HepG2 (cell line): Measurements from ENCODE around the gene MAP9. TPM values are rescaled to one million over a fixed set of nuclear protein-coding genes. Genes with fewer than 3 reads are reported as not detected.

Experiments
- ATAC-seq: fragments of 200-7000 bp; cut with Tn5 transposase; 3 replicates; pipeline ENCODE4 v1.9.1; 2020; ENCODE audit warnings: mild to moderate bottlenecking, moderate library complexity
- BruUV-seq: library from RNA; stranded (reverse); fragments of 400-500 nt; replicated peaks from 2 replicates; lab custom pipeline; 2021; lab: Mats Ljungman, UMichigan
- CTCF ChIA-PET: fragments of 300-600 bp; formaldehyde crosslinking; extraction: SDS; loops from one replicate; lab custom pipeline; 2021; ENCODE audit warnings: low total read pairs, inconsistent platforms, low intra/inter-chr PET ratio; lab: Yijun Ruan, JAX
- POLR2A ChIA-PET: fragments of 350-600 bp; sonication (Branson Sonifier 250); formaldehyde crosslinking; loops from one replicate; lab custom pipeline; 2020; ENCODE audit warnings: antibody characterized with exemption, inconsistent platforms; lab: Yijun Ruan, JAX
- DNase-seq: peaks from one replicate; pipeline ENCODE4 v3.0.0-alpha.2; 2015; ENCODE audit warnings: low spot score
- FAIRE-seq: peaks from 3 replicates; lab custom pipeline; 2011; peaks lifted over from hg19 to GRCh38; lab: Jason Lieb, UNC
- H2AFZ ChIP-seq: one replicate; pipeline ENCODE4 v1.6.1; 2011; ENCODE audit warnings: low read length, inconsistent platforms
- H3K27ac ChIP-seq: fragments of 300-600 bp; 3 replicates; pipeline ENCODE4 v1.8.0; 2011; ENCODE audit warnings: mixed run types, mild to moderate bottlenecking, mixed read lengths, low read length, inconsistent platforms; ENCODE audit not compliant: insufficient read depth; ENCODE audit errors: extremely low read length
- H3K27me3 ChIP-seq, 2 experiments: fragments of 200-600 bp in 1 of 2; 2 replicates in 1 of 2; 3 replicates in 1 of 2; pipeline versions ENCODE4 v1.6.0 to v1.8.0; 2011; ENCODE audit warnings: low read length in 2 of 2, mild to moderate bottlenecking in 2 of 2, moderate library complexity in 2 of 2, inconsistent platforms in 1 of 2; ENCODE audit not compliant: insufficient read depth in 2 of 2, control insufficient read depth in 1 of 2
- H3K36me3 ChIP-seq, 2 experiments: fragments of 200-600 bp in 1 of 2; replicated peaks in 1 of 2; 2 replicates in 1 of 2; 3 replicates in 1 of 2; pipeline versions ENCODE4 v1.5.1 to v1.8.0; 2011; ENCODE audit warnings: low read length in 2 of 2, inconsistent platforms in 1 of 2; ENCODE audit not compliant: insufficient read depth in 2 of 2, control insufficient read depth in 1 of 2
- H3K4me1 ChIP-seq: 2 replicates; pipeline ENCODE4 v1.5.1; 2012; ENCODE audit warnings: low read length, inconsistent platforms; ENCODE audit not compliant: insufficient read depth
- H3K4me2 ChIP-seq: 2 replicates; pipeline ENCODE4 v1.6.0; 2011; ENCODE audit warnings: low read depth, low read length, inconsistent platforms
- H3K4me3 ChIP-seq, 3 experiments: fragments of 200-600 bp in 1 of 3; sonication (generic), shearing (Covaris generic) in 1 of 3; replicated peaks in 1 of 3; 2 replicates each; pipeline ENCODE4 v1.5.1; 2011 to 2016; ENCODE audit warnings: low read length in 3 of 3, inconsistent platforms in 2 of 3, low read depth in 2 of 3, mild to moderate bottlenecking in 2 of 3, control low read depth in 1 of 3, mixed read lengths in 1 of 3; ENCODE audit not compliant: insufficient read depth in 1 of 3
- H3K79me2 ChIP-seq: one replicate; pipeline ENCODE4 v1.6.1; 2011; ENCODE audit warnings: low read length, inconsistent platforms; ENCODE audit not compliant: insufficient read depth
- H3K9ac ChIP-seq: 2 replicates; pipeline ENCODE4 v1.6.0; 2011; ENCODE audit warnings: mild to moderate bottlenecking, low read depth, low read length, inconsistent platforms; ENCODE audit not compliant: insufficient read depth
- H3K9me3 ChIP-seq: 2 replicates; pipeline ENCODE4 v1.5.1; 2012; ENCODE audit warnings: mild to moderate bottlenecking, low read length
- H4K20me1 ChIP-seq: 2 replicates; pipeline ENCODE4 v1.6.0; 2011; ENCODE audit warnings: inconsistent platforms, mild to moderate bottlenecking, low read length, moderate library complexity; ENCODE audit not compliant: insufficient read depth
- GABPB1 ChIP-seq: IDR thresholded peaks from 2 replicates; pipeline ENCODE4 v1.6.1; 2016; ENCODE audit warnings: mild to moderate bottlenecking, missing genetic modification reagents, moderate library complexity, missing compliant biosample characterization
- NAIF1 ChIP-seq: sonication (generic); formaldehyde crosslinking; IDR thresholded peaks from 2 replicates; pipeline ENCODE4 v1.5.0; 2020; ENCODE audit warnings: mild to moderate bottlenecking, missing genetic modification reagents, borderline replicate concordance
- NFRKB ChIP-seq: fragments of 450-650 bp; IDR thresholded peaks from 2 replicates; pipeline ENCODE4 v1.6.1; 2017
- REPIN1 ChIP-seq: sonication (generic); formaldehyde crosslinking; IDR thresholded peaks from 2 replicates; pipeline ENCODE4 v1.8.0; 2022; ENCODE audit warnings: missing genetic modification reagents, low read depth, mild to moderate bottlenecking, borderline replicate concordance
- SETDB1 ChIP-seq: sonication (generic); formaldehyde crosslinking; IDR thresholded peaks from 2 replicates; pipeline ENCODE4 v1.5.1; 2020; ENCODE audit warnings: missing genetic modification reagents, mild to moderate bottlenecking, borderline replicate concordance
- ZFP37 ChIP-seq: sonication (generic); formaldehyde crosslinking; IDR thresholded peaks from 2 replicates; pipeline ENCODE4 v1.4.0; 2020; ENCODE audit warnings: missing genetic modification reagents, borderline replicate concordance
- ZNF644 ChIP-seq: IDR thresholded peaks from 2 replicates; pipeline ENCODE4 v1.6.1; 2016; ENCODE audit warnings: low read depth
- ZNF737 ChIP-seq: sonication (generic); formaldehyde crosslinking; IDR thresholded peaks from 2 replicates; pipeline ENCODE4 v1.5.0; 2020; ENCODE audit warnings: missing genetic modification reagents, mild to moderate bottlenecking, borderline replicate concordance
- WGBS: methylation state at CpG from one replicate; pipeline ENCODE4 v1.1.6; 2017; ENCODE audit warnings: low lambda C conversion rate; 5-methylcytosine and 5-hydroxymethylcytosine counted together
- in situ Hi-C: cut with HindIII; loops from 2 replicates; pipeline ENCODE4 v1.10.0; 2017; ENCODE audit warnings: low pct_unique_long_range_greater_than_20kb; ENCODE audit not compliant: extremely low pct_ligation_motif_present
- intact Hi-C: fragments of 100-400 bp; cut with micrococcal nuclease; formaldehyde crosslinking; loops from one replicate; pipeline ENCODE4 v1.10.0; 2022; ENCODE audit not compliant: unreplicated experiment
- polyA plus RNA-seq, 8 experiments: library from polyadenylated mRNA; depleted of rRNA in 3 of 8; stranded (reverse) in 7 of 8; unstranded in 1 of 8; fragments of >200 nt; fragmentation: Illumina TruSeq in 4 of 8; extraction: Trizol in 4 of 8; gene quantifications; 2 replicates each; pipeline versions ENCODE4 v1.2.1 to v1.2.3, GENCODE V29; 2011 to 2016; ENCODE audit warnings: low read depth in 4 of 8, missing spikeins in 1 of 8, mixed read lengths in 1 of 8; ENCODE audit not compliant: insufficient read depth in 1 of 8
- total RNA-seq, 5 experiments: library from RNA; depleted of rRNA; stranded (reverse); fragments of >200 nt; fragmentation: Illumina TruSeq; extraction: Trizol; gene quantifications; 2 replicates each; pipeline ENCODE4 v1.2.3, GENCODE V29; 2016; ENCODE audit warnings: low read depth in 1 of 5
- TF ChIP-seq, protein P1 (sequence below): sonication (generic); formaldehyde crosslinking; IDR thresholded peaks from 2 replicates; pipeline ENCODE4 v1.5.0; 2020; ENCODE audit warnings: mild to moderate bottlenecking, missing genetic modification reagents
- TF ChIP-seq, protein P2 (sequence below): sonication (generic); formaldehyde crosslinking; IDR thresholded peaks from 2 replicates; pipeline ENCODE4 v1.4.0; 2020; ENCODE audit warnings: missing genetic modification reagents
- TF ChIP-seq, protein P3 (sequence below): sonication (generic); formaldehyde crosslinking; IDR thresholded peaks from 2 replicates; pipeline ENCODE4 v1.4.0; 2020; ENCODE audit warnings: missing genetic modification reagents
- TF ChIP-seq, protein P4 (sequence below): sonication (generic); formaldehyde crosslinking; IDR thresholded peaks from 2 replicates; pipeline ENCODE4 v1.8.0; 2022; ENCODE audit warnings: mild to moderate bottlenecking, missing genetic modification reagents; ENCODE audit not compliant: insufficient replicate concordance

The MAP9 gene
- total and polyA plus RNA-seq, 2 of the 13 experiments (the other 11 are each of a cell fraction or from before 2014, with no cell fraction given): not detected

DNA sequence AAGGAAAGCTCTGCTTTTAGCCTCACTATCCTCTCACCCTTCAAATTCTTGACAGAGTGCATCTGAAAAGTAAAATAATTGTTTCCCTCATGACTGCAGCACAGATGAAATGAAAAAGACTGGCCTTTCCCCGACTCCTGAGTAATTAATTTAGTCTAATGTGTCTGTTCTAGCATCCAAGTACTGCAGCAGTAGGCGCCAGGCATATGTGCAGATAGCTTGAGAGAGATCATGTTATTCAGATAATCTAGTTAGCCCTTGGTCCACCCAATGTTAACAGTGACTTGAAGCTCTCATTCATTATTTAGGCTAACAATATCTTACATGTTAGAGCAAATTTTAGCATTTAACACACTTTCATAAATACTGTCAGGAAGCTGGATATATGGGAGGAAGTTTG lies 54.0 kb downstream of the MAP9 start:
- no peaks in the 10 kb centered on the region for H3K79me2 ChIP-seq
- H4K20me1 ChIP-seq: no peaks in the 10 kb centered on the region
- H3K27me3 ChIP-seq: no peaks in the 10 kb centered on the region
- POLR2A ChIA-PET: no interaction called here
- no peak overlapping the region for H3K27ac ChIP-seq
- H3K4me3 ChIP-seq: no peak overlapping the region
- BruUV-seq: no TSS peak
- no peaks in the 10 kb centered on the region for H3K9me3 ChIP-seq
- ATAC-seq (no peak), FAIRE-seq (no peak), DNase-seq (no peak)
- no peaks in the 10 kb centered on the region for H3K36me3 ChIP-seq
- H2AFZ ChIP-seq: no peak overlapping the region
- intact Hi-C loops (no loop called here), in situ Hi-C loops (no loop called here)
- no peaks in the 10 kb centered on the region for H3K4me1 ChIP-seq
- WGBS: 0% methylated on average over 2 of the region's 2 CpGs
- H3K9ac ChIP-seq: no peak overlapping the region
- H3K4me2 ChIP-seq: no peak overlapping the region
- CTCF ChIA-PET: no interaction called here
- TF ChIP-seq NAIF1 (CRISPR knock-in tag) (no peak), ZNF737 (CRISPR knock-in tag) (no peak), REPIN1 (CRISPR knock-in tag) (no peak), SETDB1 (CRISPR knock-in tag) (no peak), ZFP37 (CRISPR knock-in tag) (no peak), ZNF644 (CRISPR knock-in tag) (no peak), GABPB1 (no peak), NFRKB (no peak)
- TF ChIP-seq, protein P1, sequence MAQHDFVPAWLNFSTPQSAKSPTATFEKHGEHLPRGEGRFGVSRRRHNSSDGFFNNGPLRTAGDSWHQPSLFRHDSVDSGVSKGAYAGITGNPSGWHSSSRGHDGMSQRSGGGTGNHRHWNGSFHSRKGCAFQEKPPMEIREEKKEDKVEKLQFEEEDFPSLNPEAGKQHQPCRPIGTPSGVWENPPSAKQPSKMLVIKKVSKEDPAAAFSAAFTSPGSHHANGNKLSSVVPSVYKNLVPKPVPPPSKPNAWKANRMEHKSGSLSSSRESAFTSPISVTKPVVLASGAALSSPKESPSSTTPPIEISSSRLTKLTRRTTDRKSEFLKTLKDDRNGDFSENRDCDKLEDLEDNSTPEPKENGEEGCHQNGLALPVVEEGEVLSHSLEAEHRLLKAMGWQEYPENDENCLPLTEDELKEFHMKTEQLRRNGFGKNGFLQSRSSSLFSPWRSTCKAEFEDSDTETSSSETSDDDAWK (CRISPR knock-in tag): no peak
- TF ChIP-seq, protein P2, sequence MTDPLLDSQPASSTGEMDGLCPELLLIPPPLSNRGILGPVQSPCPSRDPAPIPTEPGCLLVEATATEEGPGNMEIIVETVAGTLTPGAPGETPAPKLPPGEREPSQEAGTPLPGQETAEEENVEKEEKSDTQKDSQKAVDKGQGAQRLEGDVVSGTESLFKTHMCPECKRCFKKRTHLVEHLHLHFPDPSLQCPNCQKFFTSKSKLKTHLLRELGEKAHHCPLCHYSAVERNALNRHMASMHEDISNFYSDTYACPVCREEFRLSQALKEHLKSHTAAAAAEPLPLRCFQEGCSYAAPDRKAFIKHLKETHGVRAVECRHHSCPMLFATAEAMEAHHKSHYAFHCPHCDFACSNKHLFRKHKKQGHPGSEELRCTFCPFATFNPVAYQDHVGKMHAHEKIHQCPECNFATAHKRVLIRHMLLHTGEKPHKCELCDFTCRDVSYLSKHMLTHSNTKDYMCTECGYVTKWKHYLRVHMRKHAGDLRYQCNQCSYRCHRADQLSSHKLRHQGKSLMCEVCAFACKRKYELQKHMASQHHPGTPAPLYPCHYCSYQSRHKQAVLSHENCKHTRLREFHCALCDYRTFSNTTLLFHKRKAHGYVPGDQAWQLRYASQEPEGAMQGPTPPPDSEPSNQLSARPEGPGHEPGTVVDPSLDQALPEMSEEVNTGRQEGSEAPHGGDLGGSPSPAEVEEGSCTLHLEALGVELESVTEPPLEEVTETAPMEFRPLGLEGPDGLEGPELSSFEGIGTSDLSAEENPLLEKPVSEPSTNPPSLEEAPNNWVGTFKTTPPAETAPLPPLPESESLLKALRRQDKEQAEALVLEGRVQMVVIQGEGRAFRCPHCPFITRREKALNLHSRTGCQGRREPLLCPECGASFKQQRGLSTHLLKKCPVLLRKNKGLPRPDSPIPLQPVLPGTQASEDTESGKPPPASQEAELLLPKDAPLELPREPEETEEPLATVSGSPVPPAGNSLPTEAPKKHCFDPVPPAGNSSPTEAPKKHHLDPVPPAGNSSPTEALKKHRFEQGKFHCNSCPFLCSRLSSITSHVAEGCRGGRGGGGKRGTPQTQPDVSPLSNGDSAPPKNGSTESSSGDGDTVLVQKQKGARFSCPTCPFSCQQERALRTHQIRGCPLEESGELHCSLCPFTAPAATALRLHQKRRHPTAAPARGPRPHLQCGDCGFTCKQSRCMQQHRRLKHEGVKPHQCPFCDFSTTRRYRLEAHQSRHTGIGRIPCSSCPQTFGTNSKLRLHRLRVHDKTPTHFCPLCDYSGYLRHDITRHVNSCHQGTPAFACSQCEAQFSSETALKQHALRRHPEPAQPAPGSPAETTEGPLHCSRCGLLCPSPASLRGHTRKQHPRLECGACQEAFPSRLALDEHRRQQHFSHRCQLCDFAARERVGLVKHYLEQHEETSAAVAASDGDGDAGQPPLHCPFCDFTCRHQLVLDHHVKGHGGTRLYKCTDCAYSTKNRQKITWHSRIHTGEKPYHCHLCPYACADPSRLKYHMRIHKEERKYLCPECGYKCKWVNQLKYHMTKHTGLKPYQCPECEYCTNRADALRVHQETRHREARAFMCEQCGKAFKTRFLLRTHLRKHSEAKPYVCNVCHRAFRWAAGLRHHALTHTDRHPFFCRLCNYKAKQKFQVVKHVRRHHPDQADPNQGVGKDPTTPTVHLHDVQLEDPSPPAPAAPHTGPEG: no peak
- TF ChIP-seq, protein P3, sequence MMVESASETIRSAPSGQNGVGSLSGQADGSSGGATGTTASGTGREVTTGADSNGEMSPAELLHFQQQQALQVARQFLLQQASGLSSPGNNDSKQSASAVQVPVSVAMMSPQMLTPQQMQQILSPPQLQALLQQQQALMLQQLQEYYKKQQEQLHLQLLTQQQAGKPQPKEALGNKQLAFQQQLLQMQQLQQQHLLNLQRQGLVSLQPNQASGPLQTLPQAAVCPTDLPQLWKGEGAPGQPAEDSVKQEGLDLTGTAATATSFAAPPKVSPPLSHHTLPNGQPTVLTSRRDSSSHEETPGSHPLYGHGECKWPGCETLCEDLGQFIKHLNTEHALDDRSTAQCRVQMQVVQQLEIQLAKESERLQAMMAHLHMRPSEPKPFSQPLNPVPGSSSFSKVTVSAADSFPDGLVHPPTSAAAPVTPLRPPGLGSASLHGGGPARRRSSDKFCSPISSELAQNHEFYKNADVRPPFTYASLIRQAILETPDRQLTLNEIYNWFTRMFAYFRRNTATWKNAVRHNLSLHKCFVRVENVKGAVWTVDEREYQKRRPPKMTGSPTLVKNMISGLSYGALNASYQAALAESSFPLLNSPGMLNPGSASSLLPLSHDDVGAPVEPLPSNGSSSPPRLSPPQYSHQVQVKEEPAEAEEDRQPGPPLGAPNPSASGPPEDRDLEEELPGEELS (CRISPR knock-in tag): no peak
- TF ChIP-seq, protein P4, sequence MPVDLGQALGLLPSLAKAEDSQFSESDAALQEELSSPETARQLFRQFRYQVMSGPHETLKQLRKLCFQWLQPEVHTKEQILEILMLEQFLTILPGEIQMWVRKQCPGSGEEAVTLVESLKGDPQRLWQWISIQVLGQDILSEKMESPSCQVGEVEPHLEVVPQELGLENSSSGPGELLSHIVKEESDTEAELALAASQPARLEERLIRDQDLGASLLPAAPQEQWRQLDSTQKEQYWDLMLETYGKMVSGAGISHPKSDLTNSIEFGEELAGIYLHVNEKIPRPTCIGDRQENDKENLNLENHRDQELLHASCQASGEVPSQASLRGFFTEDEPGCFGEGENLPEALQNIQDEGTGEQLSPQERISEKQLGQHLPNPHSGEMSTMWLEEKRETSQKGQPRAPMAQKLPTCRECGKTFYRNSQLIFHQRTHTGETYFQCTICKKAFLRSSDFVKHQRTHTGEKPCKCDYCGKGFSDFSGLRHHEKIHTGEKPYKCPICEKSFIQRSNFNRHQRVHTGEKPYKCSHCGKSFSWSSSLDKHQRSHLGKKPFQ (CRISPR knock-in tag): no peak
